ENCODE results near the gene ARHGAP10.

DNA sequence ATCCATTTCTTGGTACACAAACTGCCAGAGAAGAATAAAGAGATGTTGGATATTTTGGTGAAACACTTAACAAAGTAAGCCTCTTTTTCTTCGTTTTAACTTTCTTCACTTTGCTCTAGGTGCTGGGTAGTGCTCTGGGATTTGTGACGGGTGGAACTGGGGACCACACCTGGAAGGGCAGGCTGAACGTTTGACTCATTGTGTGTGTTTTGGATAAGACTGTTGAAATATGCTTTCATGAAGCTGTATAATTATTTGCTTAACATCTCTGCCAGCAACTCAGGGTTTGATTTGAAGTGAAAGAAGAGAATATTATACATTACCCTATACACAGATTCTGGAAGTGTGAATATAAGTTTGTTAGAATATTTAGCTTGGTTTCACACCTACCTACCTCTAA, 233.2 kb downstream of the ARHGAP10 start:
- no peak for TF ChIP-seq POLR2A (IDR thresholded peaks at IDR 0.05; ENCODE audit: low read length)
- TF ChIP-seq GATA1 (IDR thresholded peaks at IDR 0.05; ENCODE audit: low read depth, low read length) = no peak

Data from erythroblast (primary cell).